Ishikawa (cell line): ENCODE measurements around the gene ASTN2.

Source experiments
- EP300 ChIP-seq: IDR thresholded peaks from 2 replicates; pipeline ENCODE4 v1.6.1; 2012; ENCODE audit warnings: borderline replicate concordance
- NFIC ChIP-seq: IDR thresholded peaks from 2 replicates; pipeline ENCODE4 v1.6.1; 2012
- RAD21 ChIP-seq: IDR thresholded peaks from 2 replicates; pipeline ENCODE4 v1.6.1; 2012; ENCODE audit warnings: low read depth
- TAF1 ChIP-seq: IDR thresholded peaks from 2 replicates; pipeline ENCODE4 v1.6.1; 2012; ENCODE audit warnings: low read depth, mild to moderate bottlenecking
- TCF12 ChIP-seq: IDR thresholded peaks from 2 replicates; pipeline ENCODE4 v1.6.1; 2012; ENCODE audit warnings: low read depth
- TEAD4 ChIP-seq: IDR thresholded peaks from 2 replicates; pipeline ENCODE4 v1.6.1; 2012
- YY1 ChIP-seq: IDR thresholded peaks from 2 replicates; pipeline ENCODE4 v1.6.1; 2012; ENCODE audit warnings: low read depth
- TF ChIP-seq, protein P1 (sequence below): IDR thresholded peaks from 2 replicates; pipeline ENCODE4 v1.6.1; 2012
- TF ChIP-seq, protein P2 (sequence below): IDR thresholded peaks from 2 replicates; pipeline ENCODE4 v1.6.1; 2012; ENCODE audit warnings: low read depth, mild to moderate bottlenecking
- TF ChIP-seq, protein P3 (sequence below): IDR thresholded peaks from 2 replicates; pipeline ENCODE4 v1.6.1; 2012

DNA sequence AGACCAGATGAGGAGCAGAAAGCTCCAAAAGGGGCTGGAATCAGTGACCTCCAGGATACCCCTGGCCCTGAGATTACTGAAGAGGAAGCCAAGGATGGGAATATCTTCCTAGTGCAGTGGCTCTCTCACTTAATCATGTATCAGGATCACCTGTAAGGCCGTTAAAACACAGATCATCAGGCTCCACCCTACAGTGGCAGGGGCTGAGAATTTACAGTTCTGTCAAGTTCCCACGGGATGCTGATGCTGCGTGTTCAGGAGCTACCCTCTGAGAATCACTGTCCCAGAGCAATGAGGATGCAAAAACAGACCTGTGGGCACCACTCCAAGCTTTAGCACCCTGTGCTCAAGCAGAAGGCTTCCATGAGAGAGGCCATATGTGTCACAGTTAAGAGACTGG lies 291.9 kb downstream of the ASTN2 start:
- TF ChIP-seq TEAD4: no peak
- TF ChIP-seq, protein P1, sequence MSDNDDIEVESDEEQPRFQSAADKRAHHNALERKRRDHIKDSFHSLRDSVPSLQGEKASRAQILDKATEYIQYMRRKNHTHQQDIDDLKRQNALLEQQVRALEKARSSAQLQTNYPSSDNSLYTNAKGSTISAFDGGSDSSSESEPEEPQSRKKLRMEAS: no peak
- TF ChIP-seq, protein P2, sequence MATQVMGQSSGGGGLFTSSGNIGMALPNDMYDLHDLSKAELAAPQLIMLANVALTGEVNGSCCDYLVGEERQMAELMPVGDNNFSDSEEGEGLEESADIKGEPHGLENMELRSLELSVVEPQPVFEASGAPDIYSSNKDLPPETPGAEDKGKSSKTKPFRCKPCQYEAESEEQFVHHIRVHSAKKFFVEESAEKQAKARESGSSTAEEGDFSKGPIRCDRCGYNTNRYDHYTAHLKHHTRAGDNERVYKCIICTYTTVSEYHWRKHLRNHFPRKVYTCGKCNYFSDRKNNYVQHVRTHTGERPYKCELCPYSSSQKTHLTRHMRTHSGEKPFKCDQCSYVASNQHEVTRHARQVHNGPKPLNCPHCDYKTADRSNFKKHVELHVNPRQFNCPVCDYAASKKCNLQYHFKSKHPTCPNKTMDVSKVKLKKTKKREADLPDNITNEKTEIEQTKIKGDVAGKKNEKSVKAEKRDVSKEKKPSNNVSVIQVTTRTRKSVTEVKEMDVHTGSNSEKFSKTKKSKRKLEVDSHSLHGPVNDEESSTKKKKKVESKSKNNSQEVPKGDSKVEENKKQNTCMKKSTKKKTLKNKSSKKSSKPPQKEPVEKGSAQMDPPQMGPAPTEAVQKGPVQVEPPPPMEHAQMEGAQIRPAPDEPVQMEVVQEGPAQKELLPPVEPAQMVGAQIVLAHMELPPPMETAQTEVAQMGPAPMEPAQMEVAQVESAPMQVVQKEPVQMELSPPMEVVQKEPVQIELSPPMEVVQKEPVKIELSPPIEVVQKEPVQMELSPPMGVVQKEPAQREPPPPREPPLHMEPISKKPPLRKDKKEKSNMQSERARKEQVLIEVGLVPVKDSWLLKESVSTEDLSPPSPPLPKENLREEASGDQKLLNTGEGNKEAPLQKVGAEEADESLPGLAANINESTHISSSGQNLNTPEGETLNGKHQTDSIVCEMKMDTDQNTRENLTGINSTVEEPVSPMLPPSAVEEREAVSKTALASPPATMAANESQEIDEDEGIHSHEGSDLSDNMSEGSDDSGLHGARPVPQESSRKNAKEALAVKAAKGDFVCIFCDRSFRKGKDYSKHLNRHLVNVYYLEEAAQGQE: no peak
- TF ChIP-seq RAD21: no peak
- TF ChIP-seq TCF12: no peak
- no peak for TF ChIP-seq TAF1
- no peak for TF ChIP-seq NFIC
- no peak for TF ChIP-seq YY1
- no peak for TF ChIP-seq EP300
- TF ChIP-seq, protein P3, sequence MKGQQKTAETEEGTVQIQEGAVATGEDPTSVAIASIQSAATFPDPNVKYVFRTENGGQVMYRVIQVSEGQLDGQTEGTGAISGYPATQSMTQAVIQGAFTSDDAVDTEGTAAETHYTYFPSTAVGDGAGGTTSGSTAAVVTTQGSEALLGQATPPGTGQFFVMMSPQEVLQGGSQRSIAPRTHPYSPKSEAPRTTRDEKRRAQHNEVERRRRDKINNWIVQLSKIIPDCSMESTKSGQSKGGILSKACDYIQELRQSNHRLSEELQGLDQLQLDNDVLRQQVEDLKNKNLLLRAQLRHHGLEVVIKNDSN: no peak
